ENCODE measurements around the gene PFDN2. TPM values are rescaled to one million over a fixed set of nuclear protein-coding genes. Genes with fewer than 3 reads are reported as not detected.
A peak's percentile ranks its signal among the peaks of the same experiment; 100 is the strongest.

PFDN2 gene
- total and polyA plus RNA-seq, 2 experiments from 2014 or later: 47.6 to 93.2 TPM

DNA sequence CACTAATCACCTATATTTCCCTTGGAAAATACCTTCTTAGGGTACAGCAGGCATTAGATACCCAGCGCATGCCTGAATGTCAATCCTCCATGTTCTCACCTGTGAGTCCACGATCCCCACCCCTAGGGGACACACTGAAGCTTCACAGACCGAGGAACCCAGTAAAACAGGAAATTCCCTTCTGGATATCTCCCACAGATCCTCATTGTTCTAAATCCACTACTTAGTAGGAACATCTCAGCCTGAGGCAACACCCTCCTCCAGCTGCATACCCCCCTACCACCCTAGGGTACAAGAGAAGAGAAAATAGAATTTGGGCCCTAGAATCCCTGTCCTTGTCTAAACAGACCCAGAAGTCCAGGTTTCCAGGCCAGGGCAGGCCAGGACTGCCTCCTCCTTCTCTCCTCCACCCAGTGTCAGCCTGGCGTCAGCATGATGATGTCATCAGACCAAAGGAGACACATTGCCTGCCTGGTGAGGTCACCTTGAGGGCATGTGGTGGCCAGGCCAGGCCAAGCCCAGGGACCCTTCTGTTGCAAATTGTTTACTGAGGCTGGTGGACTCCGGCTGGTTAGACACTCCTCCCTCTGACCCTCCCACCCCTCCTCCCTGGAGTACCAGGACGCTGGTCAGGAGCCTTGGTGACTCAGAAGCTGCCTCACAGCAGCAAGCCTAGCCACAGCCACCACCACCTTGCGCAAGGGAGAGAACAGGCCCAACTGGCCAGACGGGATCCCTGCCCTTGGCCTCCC lies 34.7 kb downstream of the PFDN2 start:
- DNase-seq (ENCODE audit: low spot score): peak; percentile 94
- TF ChIP-seq EZH2 (IDR thresholded peaks at IDR 0.05; ENCODE audit: borderline replicate concordance) (no peak), EZH2phosphoT487 (IDR thresholded peaks at IDR 0.05; ENCODE audit: low read depth, severe bottlenecking, unreplicated experiment) (no peak), CTCF (IDR thresholded peaks at IDR 0.05; ENCODE audit: poor library complexity) (no peak)
- Histone ChIP-seq H3K4me2 (peak overlapping the region; percentile 73), H3K4me3 (no peak overlapping the region), H3K27me3 (no peaks in the 10 kb centered on the region), H3K4me1 (ENCODE audit: insufficient read depth) (peaks cover 35% of the 10 kb centered on the region), H3K79me2 (peaks cover 9% of the 10 kb centered on the region), H3K36me3 (replicated peaks; ENCODE audit: insufficient read depth, low read depth) (no peaks in the 10 kb centered on the region), H2AFZ (peak overlapping the region; percentile 22), H3K9me2 (replicated peaks; ENCODE audit: insufficient read depth) (no peaks in the 10 kb centered on the region), H4K20me1 (ENCODE audit: insufficient read depth, poor library complexity, severe bottlenecking) (no peaks in the 10 kb centered on the region), H3K27ac (peak overlapping the region; percentile 99), H3K9me3 (ENCODE audit: low read depth) (no peaks in the 10 kb centered on the region)
- WGBS (ENCODE audit: low lambda C conversion rate, missing lambda C conversion rate): 35% methylated on average over 8 of the region's 8 CpGs

DNA sequence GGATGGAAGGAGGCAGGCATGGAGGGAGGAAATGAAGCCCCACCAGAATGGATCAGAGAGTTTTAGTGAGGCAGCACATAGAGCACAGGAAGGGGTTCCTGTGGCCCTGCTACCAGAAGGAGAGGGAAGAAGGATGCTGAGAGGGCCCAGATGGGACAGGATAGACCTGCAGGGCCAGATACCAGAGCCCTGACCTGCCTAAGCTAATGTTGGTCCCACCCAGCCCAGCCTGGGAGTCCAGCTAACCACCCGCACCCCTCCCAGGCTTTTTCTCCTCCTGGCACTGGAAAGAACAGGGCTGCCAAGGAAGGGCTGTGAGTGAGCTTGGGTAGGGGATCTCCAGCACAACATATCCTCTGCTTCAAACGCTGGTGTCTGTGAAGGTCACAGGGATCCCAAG lies 35.4 kb downstream of the PFDN2 start:
- DNase-seq (ENCODE audit: low spot score): no peak
- Histone ChIP-seq H4K20me1 (ENCODE audit: insufficient read depth, poor library complexity, severe bottlenecking) (no peaks in the 10 kb centered on the region), H2AFZ (no peak overlapping the region), H3K9me2 (replicated peaks; ENCODE audit: insufficient read depth) (no peaks in the 10 kb centered on the region), H3K36me3 (replicated peaks; ENCODE audit: insufficient read depth, low read depth) (no peaks in the 10 kb centered on the region), H3K79me2 (peaks cover 4% of the 10 kb centered on the region), H3K27ac (peak overlapping the region; percentile 99), H3K4me2 (no peak overlapping the region), H3K9me3 (ENCODE audit: low read depth) (no peaks in the 10 kb centered on the region), H3K27me3 (no peaks in the 10 kb centered on the region), H3K4me3 (no peak overlapping the region), H3K4me1 (ENCODE audit: insufficient read depth) (peaks cover 35% of the 10 kb centered on the region)
- 68% methylated on average over 2 of the region's 2 CpGs for whole genome bisulfite sequencing (ENCODE audit: low lambda C conversion rate, missing lambda C conversion rate)
- TF ChIP-seq EZH2phosphoT487 (IDR thresholded peaks at IDR 0.05; ENCODE audit: low read depth, severe bottlenecking, unreplicated experiment) (no peak), EZH2 (IDR thresholded peaks at IDR 0.05; ENCODE audit: borderline replicate concordance) (no peak), CTCF (IDR thresholded peaks at IDR 0.05; ENCODE audit: poor library complexity) (no peak)

DNA sequence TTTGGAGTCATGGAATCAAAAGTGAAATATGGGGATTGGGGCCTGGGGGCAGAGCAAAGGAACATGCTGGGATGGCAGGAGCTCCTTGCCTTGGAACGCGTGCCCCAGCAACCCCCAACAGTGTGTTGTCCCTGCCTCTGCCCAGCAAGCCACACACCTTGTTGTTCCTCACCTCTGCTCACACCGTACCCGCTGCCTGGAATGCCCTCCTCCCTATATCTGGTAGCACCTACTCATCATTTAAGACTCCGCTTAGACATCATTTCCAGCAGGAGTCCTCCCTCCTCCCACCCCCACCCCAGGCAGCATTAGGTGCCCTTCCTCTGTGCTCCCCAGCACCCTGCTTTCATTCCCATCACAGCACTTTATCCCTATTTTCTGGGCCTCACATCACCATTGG lies 36.3 kb downstream of the PFDN2 start:
- Histone ChIP-seq H3K4me3 (no peak overlapping the region), H2AFZ (no peak overlapping the region), H4K20me1 (ENCODE audit: insufficient read depth, poor library complexity, severe bottlenecking) (no peaks in the 10 kb centered on the region), H3K27me3 (no peaks in the 10 kb centered on the region), H3K36me3 (replicated peaks; ENCODE audit: insufficient read depth, low read depth) (no peaks in the 10 kb centered on the region), H3K27ac (no peak overlapping the region), H3K4me1 (ENCODE audit: insufficient read depth) (peaks cover 35% of the 10 kb centered on the region), H3K79me2 (peaks cover 2% of the 10 kb centered on the region), H3K4me2 (no peak overlapping the region), H3K9me2 (replicated peaks; ENCODE audit: insufficient read depth) (no peaks in the 10 kb centered on the region), H3K9me3 (ENCODE audit: low read depth) (no peaks in the 10 kb centered on the region)
- no peak for TF ChIP-seq EZH2 (IDR thresholded peaks at IDR 0.05; ENCODE audit: borderline replicate concordance)
- TF ChIP-seq CTCF (IDR thresholded peaks at IDR 0.05; ENCODE audit: poor library complexity): no peak
- no peak for TF ChIP-seq EZH2phosphoT487 (IDR thresholded peaks at IDR 0.05; ENCODE audit: low read depth, severe bottlenecking, unreplicated experiment)
- no peak for DNase-seq (ENCODE audit: low spot score)
- 77% methylated on average over 5 of the region's 5 CpGs for WGBS (ENCODE audit: low lambda C conversion rate, missing lambda C conversion rate)
